ENCODE measurements around the gene PTGIS. TPM values are rescaled to one million over a fixed set of nuclear protein-coding genes. Genes with fewer than 3 reads are reported as not detected.
A peak's percentile ranks its signal among the peaks of the same experiment; 100 is the strongest.

PTGIS gene
- total and polyA plus RNA-seq, 2 donors (not counting 1 experiment from before 2014, with no cell fraction given): not detected

DNA sequence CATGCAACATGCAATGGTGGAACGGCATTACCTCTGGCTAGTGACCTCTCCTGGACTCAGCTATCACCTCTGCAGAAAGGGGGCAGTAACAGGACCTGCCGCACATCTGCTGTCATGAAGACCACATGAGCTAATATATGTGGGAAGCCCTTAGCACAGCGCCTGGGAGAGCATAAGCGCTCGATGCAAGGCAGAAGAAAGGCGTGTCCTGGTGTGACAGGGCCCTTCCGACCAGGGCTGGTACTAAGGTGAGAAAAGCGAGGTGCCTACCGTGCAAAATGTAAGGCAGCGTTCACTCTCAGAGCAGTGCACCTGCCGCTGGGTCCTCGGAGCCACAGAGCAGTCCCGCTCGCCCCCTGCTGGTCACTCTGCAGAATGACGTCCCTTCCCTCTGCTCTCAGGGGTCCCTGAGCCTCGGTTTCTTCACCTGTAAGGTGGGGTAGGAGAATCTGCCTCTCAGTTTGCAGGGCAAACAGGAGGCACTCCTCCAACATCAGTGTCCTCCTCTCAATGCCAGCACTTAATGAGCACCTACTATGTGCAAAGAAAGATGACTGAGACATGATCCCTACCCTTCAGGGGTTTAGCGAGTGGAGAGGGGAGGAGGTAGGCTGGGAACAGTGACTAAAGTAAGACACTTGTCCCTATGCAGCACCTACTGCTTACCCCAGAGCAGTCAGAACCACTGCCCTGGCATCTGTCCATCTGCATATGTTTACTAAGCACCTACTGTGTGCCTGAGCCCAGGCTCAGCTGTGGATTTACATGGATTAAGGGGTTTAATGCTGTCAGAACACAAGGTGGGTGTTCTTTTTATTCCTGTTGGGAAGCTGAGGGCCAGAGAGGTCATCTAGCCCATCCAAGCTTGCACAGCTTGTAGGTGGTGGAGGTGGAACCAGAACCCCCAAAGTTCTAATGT lies 41.1 kb upstream of the PTGIS start:
- Histone ChIP-seq H4K20me1 (ENCODE audit: control insufficient read depth, insufficient read depth, low read length, poor library complexity, severe bottlenecking) (no peaks in the 10 kb centered on the region), H3K27me3 (replicated peaks in 1 of 4; ENCODE audit: control extremely low read depth in 1 of 4, control insufficient read depth in 3 of 4, insufficient read depth in 4 of 4, low read length in 3 of 4) (peaks cover 0 to 35% (median 8%) of the 10 kb centered on the region in 4 experiments), H3K9me3 (ENCODE audit: control extremely low read depth in 1 of 3, control insufficient read depth in 2 of 3, insufficient read depth in 1 of 3, low read length in 2 of 3) (no peaks in the 10 kb centered on the region), H3K27ac (ENCODE audit: low read length in 2 of 2) (no peak overlapping the region), H3K4me2 (replicated peaks; ENCODE audit: low read depth, low read length, poor library complexity, severe bottlenecking) (peak overlapping the region; percentile 57), H3K4me1 (ENCODE audit: control insufficient read depth in 2 of 2, insufficient read depth in 2 of 2, low read length in 2 of 2) (peaks cover 14 to 20% of the 10 kb centered on the region in 2 donors), H3K79me2 (ENCODE audit: control insufficient read depth, insufficient read depth, low read length) (no peaks in the 10 kb centered on the region), H3K9ac (ENCODE audit: low read length) (no peak overlapping the region), H2AFZ (ENCODE audit: insufficient read depth, low read depth, low read length, poor library complexity, severe bottlenecking) (peak overlapping the region; percentile 63), H3K36me3 (replicated peaks in 1 of 2; ENCODE audit: control extremely low read depth in 1 of 2, control insufficient read depth in 1 of 2, extremely low read depth in 1 of 2, insufficient read depth in 2 of 2, low read length in 1 of 2) (no peaks in the 10 kb centered on the region), H3K4me3 (ENCODE audit: control extremely low read depth in 1 of 5, extremely low read depth in 1 of 5, insufficient read depth in 1 of 5, low read depth in 2 of 5, low read length in 4 of 5) (peak overlapping the region in 1 of 5 experiments; percentile 26)
- 8% methylated on average over 16 of the region's 17 CpGs for WGBS (ENCODE audit: insufficient coverage)
- CTCF ChIA-PET: interaction anchor here (0.5 to 12.2 kb wide), 27 partner anchors 12 to 304 kb away, joined by 3 to 241 read pairs (median 4); partner anchors contain the start of gene SLC9A8
- ATAC-seq (ENCODE audit: low read depth) (peak; percentile 79), DNase-seq (peak; percentile 83)
- intact Hi-C loops (cut with micrococcal nuclease): loop anchor here (1.0 kb wide), 1 partner anchor 68 kb away; no protein-coding TSS in a partner anchor
- Mint-ChIP-seq H3K27me3 (peaks cover 18% of the 10 kb centered on the region), H3K9me3 (ENCODE audit: insufficient read depth) (no peaks in the 10 kb centered on the region), H3K4me3 (peak overlapping the region; percentile 38), H3K4me1 (peaks cover 18% of the 10 kb centered on the region), H3K27ac (no peak overlapping the region)
- POLR2A ChIA-PET: no interaction called here
- TF ChIP-seq, protein P1, sequence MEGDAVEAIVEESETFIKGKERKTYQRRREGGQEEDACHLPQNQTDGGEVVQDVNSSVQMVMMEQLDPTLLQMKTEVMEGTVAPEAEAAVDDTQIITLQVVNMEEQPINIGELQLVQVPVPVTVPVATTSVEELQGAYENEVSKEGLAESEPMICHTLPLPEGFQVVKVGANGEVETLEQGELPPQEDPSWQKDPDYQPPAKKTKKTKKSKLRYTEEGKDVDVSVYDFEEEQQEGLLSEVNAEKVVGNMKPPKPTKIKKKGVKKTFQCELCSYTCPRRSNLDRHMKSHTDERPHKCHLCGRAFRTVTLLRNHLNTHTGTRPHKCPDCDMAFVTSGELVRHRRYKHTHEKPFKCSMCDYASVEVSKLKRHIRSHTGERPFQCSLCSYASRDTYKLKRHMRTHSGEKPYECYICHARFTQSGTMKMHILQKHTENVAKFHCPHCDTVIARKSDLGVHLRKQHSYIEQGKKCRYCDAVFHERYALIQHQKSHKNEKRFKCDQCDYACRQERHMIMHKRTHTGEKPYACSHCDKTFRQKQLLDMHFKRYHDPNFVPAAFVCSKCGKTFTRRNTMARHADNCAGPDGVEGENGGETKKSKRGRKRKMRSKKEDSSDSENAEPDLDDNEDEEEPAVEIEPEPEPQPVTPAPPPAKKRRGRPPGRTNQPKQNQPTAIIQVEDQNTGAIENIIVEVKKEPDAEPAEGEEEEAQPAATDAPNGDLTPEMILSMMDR (IDR thresholded peaks at IDR 0.05): peak; percentile 95
- no peak for TF ChIP-seq EZH2 (IDR thresholded peaks at IDR 0.05; ENCODE audit: borderline replicate concordance, insufficient read depth, low read depth, low read length, poor library complexity, severe bottlenecking)

DNA sequence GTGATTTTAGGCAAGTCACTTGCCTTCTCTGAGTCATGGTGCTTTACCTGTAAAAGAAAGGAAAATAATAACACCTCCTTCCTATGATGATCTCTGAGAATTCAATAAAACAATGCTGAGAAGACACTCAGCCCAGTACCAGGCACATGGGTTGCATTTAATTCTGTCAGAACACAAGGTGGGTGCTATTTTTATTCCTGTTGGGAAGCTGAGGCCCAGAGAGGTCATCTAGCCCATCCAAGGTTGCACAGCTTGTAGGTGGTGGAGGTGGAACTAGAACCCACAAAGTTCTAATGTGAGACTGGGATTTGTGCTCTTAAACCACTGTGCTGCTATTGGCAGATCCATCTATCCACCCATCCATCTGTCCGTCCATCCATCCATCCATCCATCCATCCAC lies 39.6 kb upstream of the PTGIS start:
- H3K27ac ChIP-seq (ENCODE audit: low read length in 2 of 2): no peak overlapping the region

More for the DNA sequence above, 39.6 kb upstream of the PTGIS start:
- no peak overlapping the region for H3K27ac Mint-ChIP-seq
- no peak for DNase-seq
- Histone ChIP-seq H3K9me3 (ENCODE audit: control extremely low read depth in 1 of 3, control insufficient read depth in 2 of 3, insufficient read depth in 1 of 3, low read length in 2 of 3) (no peaks in the 10 kb centered on the region), H3K9ac (ENCODE audit: low read length) (no peak overlapping the region), H3K4me1 (ENCODE audit: control insufficient read depth in 2 of 2, insufficient read depth in 2 of 2, low read length in 2 of 2) (peaks cover 14 to 20% of the 10 kb centered on the region in 2 donors), H2AFZ (ENCODE audit: insufficient read depth, low read depth, low read length, poor library complexity, severe bottlenecking) (no peak overlapping the region), H3K4me3 (ENCODE audit: control extremely low read depth in 1 of 5, extremely low read depth in 1 of 5, insufficient read depth in 1 of 5, low read depth in 2 of 5, low read length in 4 of 5) (no peak overlapping the region), H3K36me3 (replicated peaks in 1 of 2; ENCODE audit: control extremely low read depth in 1 of 2, control insufficient read depth in 1 of 2, extremely low read depth in 1 of 2, insufficient read depth in 2 of 2, low read length in 1 of 2) (no peaks in the 10 kb centered on the region), H3K79me2 (ENCODE audit: control insufficient read depth, insufficient read depth, low read length) (no peaks in the 10 kb centered on the region), H3K27me3 (replicated peaks in 1 of 4; ENCODE audit: control extremely low read depth in 1 of 4, control insufficient read depth in 3 of 4, insufficient read depth in 4 of 4, low read length in 3 of 4) (peaks cover 0 to 35% (median 8%) of the 10 kb centered on the region in 4 experiments), H3K4me2 (replicated peaks; ENCODE audit: low read depth, low read length, poor library complexity, severe bottlenecking) (no peak overlapping the region), H4K20me1 (ENCODE audit: control insufficient read depth, insufficient read depth, low read length, poor library complexity, severe bottlenecking) (no peaks in the 10 kb centered on the region)
- no peak for ATAC-seq (ENCODE audit: low read depth)
- POLR2A ChIA-PET: interaction anchor here (0.7 kb wide), 1 partner anchor 57 kb away, joined by 4 read pairs; no protein-coding TSS in a partner anchor
- intact Hi-C loops (cut with micrococcal nuclease): no loop called here
- H3K4me3 Mint-ChIP-seq: no peak overlapping the region
- CTCF ChIA-PET: interaction anchor here (0.9 to 12.2 kb wide), 7 partner anchors 28 to 286 kb away, joined by 3 to 241 read pairs (median 4); no protein-coding TSS in a partner anchor
- TF ChIP-seq, protein P1 (IDR thresholded peaks at IDR 0.05): no peak
- no peak for TF ChIP-seq EZH2 (IDR thresholded peaks at IDR 0.05; ENCODE audit: borderline replicate concordance, insufficient read depth, low read depth, low read length, poor library complexity, severe bottlenecking)
- peaks cover 18% of the 10 kb centered on the region for H3K4me1 Mint-ChIP-seq
- WGBS (ENCODE audit: insufficient coverage): no CpG with 5 or more reads among the region's 1 CpG
- H3K9me3 Mint-ChIP-seq (ENCODE audit: insufficient read depth): no peaks in the 10 kb centered on the region
- H3K27me3 Mint-ChIP-seq: peaks cover 22% of the 10 kb centered on the region
